Endothelial cell (in vitro differentiated cells): ENCODE results near the gene ZNF207. TPM values are rescaled to one million over a fixed set of nuclear protein-coding genes. Genes with fewer than 3 reads are reported as not detected.
"Not testable (repeated sequence)": the region's sequence is repeated elsewhere in the genome, so short reads cannot be mapped to it uniquely, and the experiment has no call there.

ENCODE experiments used
- DNase-seq: peaks from one replicate; pipeline ENCODE4 v3.0.0; 2021; ENCODE audit warnings: low spot score
- H3K27ac Mint-ChIP-seq: one replicate; pipeline ENCODE4 v1.8.0; 2021; ENCODE audit warnings: mixed read lengths, inconsistent platforms; ENCODE audit not compliant: unreplicated experiment
- H3K27me3 Mint-ChIP-seq: one replicate; pipeline ENCODE4 v1.8.0; 2021; ENCODE audit warnings: mild to moderate bottlenecking, moderate library complexity, mixed read lengths, inconsistent platforms; ENCODE audit not compliant: unreplicated experiment
- H3K36me3 Mint-ChIP-seq: one replicate; pipeline ENCODE4 v1.8.0; 2021; ENCODE audit warnings: mild to moderate bottlenecking, low read depth, mixed read lengths, inconsistent platforms; ENCODE audit not compliant: unreplicated experiment
- H3K4me1 Mint-ChIP-seq: one replicate; pipeline ENCODE4 v1.8.0; 2021; ENCODE audit warnings: mild to moderate bottlenecking, mixed read lengths, inconsistent platforms; ENCODE audit not compliant: unreplicated experiment
- H3K4me3 Mint-ChIP-seq: one replicate; pipeline ENCODE4 v1.8.0; 2021; ENCODE audit warnings: mild to moderate bottlenecking, mixed read lengths, inconsistent platforms; ENCODE audit not compliant: unreplicated experiment
- H3K9me3 Mint-ChIP-seq: one replicate; pipeline ENCODE4 v1.8.0; 2021; ENCODE audit warnings: mixed read lengths, inconsistent platforms; ENCODE audit not compliant: unreplicated experiment
- CTCF ChIP-seq: fragments of 200-600 bp; sonication (generic); IDR thresholded peaks from one replicate; pipeline ENCODE4 v1.5.0; 2021; ENCODE audit warnings: antibody characterized with exemption; ENCODE audit not compliant: unreplicated experiment
- total RNA-seq: library from RNA; stranded (reverse); fragmentation: NEBNext Ultra II Directional; extraction: Animal tissue kit (Norgen Biotek cat#: 25700); gene quantifications from one replicate; pipeline ENCODE4 v1.2.1, GENCODE V29; 2021; ENCODE audit not compliant: unreplicated experiment

The ZNF207 gene
- total RNA-seq, 1 donor from 2014 or later = 211 TPM

DNA sequence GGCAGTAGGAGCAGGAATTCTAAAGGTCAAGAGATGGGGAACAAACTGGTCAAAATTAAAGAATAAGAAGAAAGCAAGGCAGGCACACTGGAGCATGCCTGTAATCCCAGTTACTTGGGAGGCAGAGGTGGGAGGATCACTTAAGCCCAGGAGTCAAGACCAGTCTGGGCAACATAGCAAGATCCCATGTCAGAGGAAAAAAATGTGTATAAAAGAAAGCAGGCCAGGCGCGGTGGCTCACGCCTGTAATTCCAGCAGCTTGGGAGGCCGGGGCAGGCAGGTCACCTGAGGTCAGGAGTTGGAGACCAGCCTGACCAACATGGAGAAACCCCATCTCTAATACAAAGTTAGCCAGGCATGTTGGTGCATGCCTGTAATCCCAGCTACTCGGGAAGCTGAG, 43.9 kb downstream of the ZNF207 start:
- H3K9me3 Mint-ChIP-seq = no peaks in the 10 kb centered on the region
- H3K27ac Mint-ChIP-seq = no peak overlapping the region
- TF ChIP-seq CTCF = no peak
- H3K4me3 Mint-ChIP-seq = no peak overlapping the region
- no peaks in the 10 kb centered on the region for H3K36me3 Mint-ChIP-seq
- DNase-seq = no peak
- H3K4me1 Mint-ChIP-seq = no peaks in the 10 kb centered on the region
- H3K27me3 Mint-ChIP-seq = peaks cover 2% of the 10 kb centered on the region

- H3K36me3 Mint-ChIP-seq = no peaks in the 10 kb centered on the region
- DNase-seq = no peak
- peaks cover 2% of the 10 kb centered on the region for H3K27me3 Mint-ChIP-seq
- H3K27ac Mint-ChIP-seq = no peak overlapping the region
- H3K9me3 Mint-ChIP-seq = no peaks in the 10 kb centered on the region
- no peaks in the 10 kb centered on the region for H3K4me1 Mint-ChIP-seq
- no peak for TF ChIP-seq CTCF
- no peak overlapping the region for H3K4me3 Mint-ChIP-seq
Measured at GRCh38 chr17:32396343-32396742, 46.4 kb downstream of the ZNF207 start.

GRCh38 chr17:32398946-32399345, 49.0 kb downstream of the ZNF207 start:
- peaks cover 2% of the 10 kb centered on the region for H3K27me3 Mint-ChIP-seq
- H3K9me3 Mint-ChIP-seq = no peaks in the 10 kb centered on the region
- H3K27ac Mint-ChIP-seq = no peak overlapping the region
- no peak for DNase-seq
- no peak for TF ChIP-seq CTCF
- H3K4me3 Mint-ChIP-seq = no peak overlapping the region
- H3K4me1 Mint-ChIP-seq = no peaks in the 10 kb centered on the region
- H3K36me3 Mint-ChIP-seq = no peaks in the 10 kb centered on the region

DNA sequence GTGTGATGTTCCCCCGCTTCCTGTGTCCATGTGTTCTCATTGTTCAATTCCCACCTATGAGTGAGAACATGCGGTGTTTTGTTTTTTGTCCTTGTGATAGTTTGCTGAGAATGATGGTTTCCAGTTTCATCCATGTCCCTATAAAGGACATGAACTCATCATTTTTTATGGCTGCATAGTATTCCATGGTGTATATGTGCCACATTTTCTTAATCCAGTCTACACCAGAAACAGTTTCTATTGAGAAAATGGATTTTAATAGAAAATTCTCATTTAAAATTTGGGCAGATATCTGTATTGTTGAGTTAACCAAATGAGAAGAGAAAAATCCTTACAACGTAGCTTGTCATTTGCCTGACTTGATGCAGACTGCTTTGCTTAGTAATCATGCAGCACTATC, 60.1 kb downstream of the ZNF207 start:
- not testable (repeated sequence) for H3K27me3 Mint-ChIP-seq, H3K4me1 Mint-ChIP-seq, H3K36me3 Mint-ChIP-seq, H3K27ac Mint-ChIP-seq, H3K4me3 Mint-ChIP-seq, H3K9me3 Mint-ChIP-seq, DNase-seq

DNA sequence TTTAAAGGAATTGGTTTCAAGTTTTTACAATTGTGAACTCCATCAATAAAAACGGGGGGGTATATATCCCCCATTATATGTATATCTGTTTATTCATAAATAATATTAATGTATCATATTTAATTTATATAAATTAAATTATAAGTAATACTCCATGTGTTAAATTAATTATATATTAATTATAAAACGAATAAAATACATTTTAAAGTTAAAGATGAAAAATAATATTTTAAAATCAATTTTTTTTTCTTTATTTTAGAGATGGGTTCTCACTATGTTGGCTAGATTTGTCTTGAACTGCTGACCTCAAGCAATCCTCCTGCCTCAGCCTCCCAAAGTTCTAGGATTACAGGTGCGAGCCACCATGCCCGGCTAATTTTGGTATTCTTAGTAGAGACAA, 76.9 kb downstream of the ZNF207 start:
- Mint-ChIP-seq H3K27me3 (peaks cover 6% of the 10 kb centered on the region), H3K36me3 (peaks cover 17% of the 10 kb centered on the region), H3K4me1 (no peaks in the 10 kb centered on the region), H3K4me3 (no peak overlapping the region), H3K9me3 (peaks cover 11% of the 10 kb centered on the region), H3K27ac (no peak overlapping the region)
- DNase-seq = no peak
- TF ChIP-seq CTCF = no peak

GRCh38 chr17:32429598-32429997, 79.6 kb downstream of the ZNF207 start:
- no peaks in the 10 kb centered on the region for H3K4me1 Mint-ChIP-seq
- H3K27me3 Mint-ChIP-seq = peaks cover 6% of the 10 kb centered on the region
- H3K36me3 Mint-ChIP-seq = peaks cover 17% of the 10 kb centered on the region
- TF ChIP-seq CTCF = no peak
- H3K4me3 Mint-ChIP-seq = no peak overlapping the region
- H3K27ac Mint-ChIP-seq = no peak overlapping the region
- DNase-seq = no peak
- peaks cover 11% of the 10 kb centered on the region for H3K9me3 Mint-ChIP-seq
